GM19397 (cell line): ENCODE results near the gene ZFAND6.

Experiments
- ATAC-seq: cut with Tn5 transposase; IDR thresholded peaks from one replicate; pipeline ENCODE4 v1.9.1; 2021; ENCODE audit warnings: mild to moderate bottlenecking, moderate library complexity; ENCODE audit not compliant: unreplicated experiment

ZFAND6 gene

GRCh38 chr15:80167936-80168335 lies 108.5 kb downstream of the ZFAND6 start:
- ATAC-seq, result no peak

GRCh38 chr15:80168421-80168820 lies 108.9 kb downstream of the ZFAND6 start:
- ATAC-seq, result no peak

GRCh38 chr15:80169768-80170357 lies 110.4 kb downstream of the ZFAND6 start:
- no peak for ATAC-seq

- no peak for ATAC-seq
Observed at GRCh38 chr15:80170596-80170995, 111.1 kb downstream of the ZFAND6 start.

GRCh38 chr15:80171787-80172186 lies 112.3 kb downstream of the ZFAND6 start:
- no peak for ATAC-seq

- no peak for ATAC-seq
Observed at GRCh38 chr15:80172401-80172800, 112.9 kb downstream of the ZFAND6 start.

- peak; percentile 70 for ATAC-seq
Observed at GRCh38 chr15:80173022-80173759, 113.7 kb downstream of the ZFAND6 start.

- ATAC-seq, result no peak
Observed at GRCh38 chr15:80174017-80174746, 114.7 kb downstream of the ZFAND6 start.

- no peak for ATAC-seq
Observed at GRCh38 chr15:80175436-80175835, 116.0 kb downstream of the ZFAND6 start.

GRCh38 chr15:80176443-80176842 lies 117.0 kb downstream of the ZFAND6 start:
- ATAC-seq, result no peak

GRCh38 chr15:80177156-80177555 lies 117.7 kb downstream of the ZFAND6 start:
- no peak for ATAC-seq

- ATAC-seq, result no peak
Observed at GRCh38 chr15:80179025-80179759, 119.7 kb downstream of the ZFAND6 start.

GRCh38 chr15:80179935-80180334 lies 120.5 kb downstream of the ZFAND6 start:
- no peak for ATAC-seq

GRCh38 chr15:80180468-80180867 lies 121.0 kb downstream of the ZFAND6 start:
- ATAC-seq, result no peak

- ATAC-seq, result no peak
Observed at GRCh38 chr15:80180986-80181385, 121.5 kb downstream of the ZFAND6 start.

GRCh38 chr15:80182611-80183261 lies 123.3 kb downstream of the ZFAND6 start:
- ATAC-seq, result no peak

GRCh38 chr15:80183306-80183705 lies 123.8 kb downstream of the ZFAND6 start:
- ATAC-seq, result no peak

GRCh38 chr15:80183886-80184285 lies 124.4 kb downstream of the ZFAND6 start:
- ATAC-seq, result no peak

- ATAC-seq, result no peak
Observed at GRCh38 chr15:80184554-80184953, 125.1 kb downstream of the ZFAND6 start.

GRCh38 chr15:80185152-80185551 lies 125.7 kb downstream of the ZFAND6 start:
- ATAC-seq, result no peak

GRCh38 chr15:80186066-80186465 lies 126.6 kb downstream of the ZFAND6 start:
- no peak for ATAC-seq
